Endothelial cell of umbilical vein (primary cell): Measurements from ENCODE around the gene NOP9. TPM values are rescaled to one million over a fixed set of nuclear protein-coding genes. Genes with fewer than 3 reads are reported as not detected.

Experiments
- BruUV-seq: library from RNA; stranded (reverse); fragments of 400-500 nt; replicated peaks from 2 replicates; lab custom pipeline; 2021; lab: Mats Ljungman, UMichigan
- CTCF ChIA-PET: fragments of 300-600, 350-600 bp; sonication (Branson Sonifier 250); formaldehyde crosslinking; loops from one replicate; lab custom pipeline; 2021; ENCODE audit warnings: antibody characterized with exemption, inconsistent platforms; lab: Charles Lee
- POLR2A ChIA-PET: fragments of 300-600, 350-600 bp; sonication (Branson Sonifier 250); formaldehyde crosslinking; loops from one replicate; lab custom pipeline; 2021; ENCODE audit warnings: antibody characterized with exemption, inconsistent platforms; lab: Charles Lee
- DNase-seq: peaks from one replicate; pipeline ENCODE4 v3.0.0-alpha.2; 2011; ENCODE audit warnings: low read depth, low spot score
- FAIRE-seq: peaks from 2 replicates; lab custom pipeline; 2011; peaks lifted over from hg19 to GRCh38; lab: Jason Lieb, UNC
- H2AFZ ChIP-seq: 2 replicates; pipeline ENCODE4 v1.6.0; 2012; ENCODE audit warnings: low read depth, low read length, control low read depth, inconsistent platforms
- H3K27ac ChIP-seq: 2 replicates; pipeline ENCODE4 v1.5.1; 2011; ENCODE audit warnings: low read depth, mild to moderate bottlenecking, control low read depth, low read length, moderate library complexity; ENCODE audit not compliant: insufficient read depth
- H3K27me3 ChIP-seq, 2 experiments: 2 replicates each; pipeline versions ENCODE4 v1.6.0 to v1.6.1; 2011; ENCODE audit warnings: low read length in 2 of 2, mixed read lengths in 1 of 2; ENCODE audit not compliant: control insufficient read depth in 2 of 2, insufficient read depth in 2 of 2
- H3K36me3 ChIP-seq, 2 experiments: 2 replicates in 1 of 2; 3 replicates in 1 of 2; pipeline ENCODE4 v1.5.1; 2011; ENCODE audit warnings: low read length in 2 of 2, mild to moderate bottlenecking in 1 of 2, moderate library complexity in 1 of 2; ENCODE audit not compliant: control insufficient read depth in 2 of 2, insufficient read depth in 2 of 2; ENCODE audit errors: extremely low read depth in 1 of 2
- H3K4me1 ChIP-seq: 3 replicates; pipeline ENCODE4 v1.5.1; 2011; ENCODE audit warnings: mild to moderate bottlenecking, low read length; ENCODE audit not compliant: control insufficient read depth, insufficient read depth; ENCODE audit errors: extremely low read depth
- H3K4me2 ChIP-seq: 2 replicates; pipeline ENCODE4 v1.6.1; 2011; ENCODE audit warnings: low read length, control low read depth, mixed read lengths; ENCODE audit not compliant: insufficient read depth
- H3K4me3 ChIP-seq, 3 experiments: fragments of 200-600 bp in 1 of 3; sonication (generic), shearing (Covaris generic) in 1 of 3; replicated peaks in 1 of 3; 2 replicates each; pipeline ENCODE4 v1.5.1; 2011 to 2016; ENCODE audit warnings: control low read depth in 3 of 3, low read length in 3 of 3, mild to moderate bottlenecking in 2 of 3, inconsistent platforms in 1 of 3, low read depth in 1 of 3, moderate library complexity in 1 of 3; ENCODE audit not compliant: insufficient read depth in 1 of 3
- H3K79me2 ChIP-seq: 2 replicates; pipeline ENCODE4 v1.6.0; 2012; ENCODE audit warnings: low read length, inconsistent platforms; ENCODE audit not compliant: control insufficient read depth, insufficient read depth
- H3K9ac ChIP-seq: replicated peaks from 2 replicates; pipeline ENCODE3; 2011; ENCODE audit warnings: low read length, control low read depth; ENCODE audit not compliant: insufficient read depth; ENCODE audit errors: extremely low read depth
- H3K9me1 ChIP-seq: replicated peaks from 3 replicates; pipeline ENCODE4 v1.6.0; 2011; ENCODE audit warnings: mild to moderate bottlenecking, low read length; ENCODE audit not compliant: control insufficient read depth, insufficient read depth; ENCODE audit errors: extremely low read depth
- H3K9me3 ChIP-seq: replicated peaks from 2 replicates; pipeline ENCODE4 v1.5.1; 2012; ENCODE audit warnings: low read length, inconsistent platforms; ENCODE audit not compliant: control insufficient read depth, insufficient read depth
- H4K20me1 ChIP-seq: replicated peaks from 2 replicates; pipeline ENCODE3; 2011; ENCODE audit warnings: mild to moderate bottlenecking, low read length; ENCODE audit not compliant: control insufficient read depth, insufficient read depth; ENCODE audit errors: extremely low read depth
- EZH2 ChIP-seq: IDR thresholded peaks from 2 replicates; pipeline ENCODE4 v1.6.1; 2012; ENCODE audit warnings: borderline replicate concordance, low read depth, mild to moderate bottlenecking, moderate library complexity, low read length, inconsistent platforms; ENCODE audit not compliant: severe bottlenecking
- FOS ChIP-seq: IDR thresholded peaks from 2 replicates; pipeline ENCODE4 v1.6.1; 2011; ENCODE audit warnings: mild to moderate bottlenecking, low read length, moderate library complexity, borderline replicate concordance; ENCODE audit not compliant: insufficient read depth
- GATA2 ChIP-seq: IDR thresholded peaks from 2 replicates; pipeline ENCODE4 v1.7.0; 2011; ENCODE audit warnings: low read depth, mild to moderate bottlenecking, moderate library complexity, mixed read lengths, low read length; ENCODE audit not compliant: insufficient read length, insufficient read depth
- JUN ChIP-seq: IDR thresholded peaks from 2 replicates; pipeline ENCODE4 v1.6.1; 2011; ENCODE audit warnings: borderline replicate concordance, low read depth; ENCODE audit not compliant: insufficient read length, insufficient read depth
- MYC ChIP-seq: IDR thresholded peaks from one replicate; pipeline ENCODE4 v1.6.1; 2011; ENCODE audit warnings: mild to moderate bottlenecking, low read depth, low read length
- POLR2A ChIP-seq: IDR thresholded peaks from 2 replicates; pipeline ENCODE4 v1.6.1; 2012; ENCODE audit warnings: low read depth, mild to moderate bottlenecking, control low read depth, low read length
- POLR2AphosphoS5 ChIP-seq: IDR thresholded peaks from 2 replicates; pipeline ENCODE4 v1.6.1; 2012; ENCODE audit warnings: low read depth, mild to moderate bottlenecking, control low read depth, low read length, moderate library complexity; ENCODE audit not compliant: insufficient read depth
- dilution Hi-C: fragments of 300-500 bp; cut with MboI; formaldehyde crosslinking; loops from one replicate; pipeline ENCODE4 v1.15.0; 2019; ENCODE audit warnings: low sequenced_read_pairs; ENCODE audit not compliant: extremely low pct_ligation_motif_present
- intact Hi-C: fragments of 100-400 bp; cut with micrococcal nuclease; formaldehyde crosslinking; loops from one replicate; pipeline ENCODE4 v1.10.0; 2022
- polyA plus RNA-seq, 4 experiments: library from polyadenylated mRNA; depleted of rRNA in 3 of 4; stranded (reverse) in 3 of 4; unstranded in 1 of 4; fragments of >200 nt; gene quantifications; 2 replicates each; pipeline versions ENCODE4 v1.2.1 to v1.2.3, GENCODE V29; 2011 to 2012; ENCODE audit warnings: missing spikeins in 1 of 4
- total RNA-seq: library from RNA; stranded (reverse); gene quantifications from 2 replicates; pipeline ENCODE4 v1.2.3, GENCODE V29; 2021
- TF ChIP-seq, protein P1 (sequence below), 2 donors: IDR thresholded peaks; 1 replicate in 1 of 2; 2 replicates in 1 of 2; pipeline ENCODE4 v1.5.1; 2011; ENCODE audit warnings: low read length in 2 of 2, mild to moderate bottlenecking in 2 of 2, moderate library complexity in 2 of 2, control low read depth in 1 of 2, inconsistent platforms in 1 of 2, low read depth in 1 of 2; ENCODE audit not compliant: insufficient read depth in 1 of 2; ENCODE audit errors: extremely low read depth in 1 of 2
- TF ChIP-seq, protein P2 (sequence below): IDR thresholded peaks from 2 replicates; pipeline ENCODE4 v1.6.1; 2011; ENCODE audit not compliant: insufficient read depth, insufficient read length

Gene NOP9
- total and polyA plus RNA-seq, 2 donors (not counting 3 experiments of a cell fraction or from before 2014, with no cell fraction given): 16.2 to 31.0 TPM

DNA sequence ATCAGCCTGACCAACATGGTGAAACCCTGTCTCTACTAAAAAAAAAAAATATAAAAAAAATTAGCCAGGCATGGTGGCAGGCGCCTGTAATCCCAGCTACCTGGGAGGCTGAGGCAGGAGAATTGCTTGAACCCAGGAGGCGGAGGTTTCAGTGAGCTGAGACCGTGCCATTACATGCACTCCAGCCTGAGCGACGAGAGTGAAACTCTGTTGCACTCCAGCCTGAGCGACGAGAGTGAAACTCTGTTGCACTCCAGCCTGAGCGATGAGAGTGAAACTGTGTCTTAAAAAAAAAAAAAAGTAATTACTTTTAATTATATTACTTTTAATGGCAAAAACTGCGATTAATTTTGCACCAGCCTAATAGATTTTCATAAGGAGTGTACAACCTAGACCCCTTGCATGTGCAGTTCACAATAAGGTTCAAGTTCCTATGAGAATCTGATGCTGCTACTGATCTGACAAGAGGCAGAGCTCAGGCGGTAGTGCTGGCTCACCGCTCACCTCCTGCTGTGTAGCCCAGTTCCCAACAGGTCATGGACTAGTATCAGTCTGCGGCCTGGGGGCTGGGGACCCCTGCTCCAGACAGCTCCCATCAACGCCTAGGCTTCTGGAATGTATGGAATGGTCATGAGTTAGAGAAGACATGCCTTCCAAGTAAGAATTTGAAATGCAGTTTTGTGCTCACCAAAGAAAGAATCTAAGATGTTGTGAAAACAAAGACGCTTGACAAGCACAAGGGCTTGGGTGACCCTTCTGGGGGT, 21.7 kb downstream of the NOP9 start:
- no peaks in the 10 kb centered on the region for H4K20me1 ChIP-seq
- H3K36me3 ChIP-seq: peaks cover 0 to 17% of the 10 kb centered on the region in 2 experiments
- H3K79me2 ChIP-seq: no peaks in the 10 kb centered on the region
- BruUV-seq: no TSS peak
- no peak for TF ChIP-seq FOS
- TF ChIP-seq EZH2: no peak
- no peak for TF ChIP-seq MYC
- no peak for FAIRE-seq
- ChIA-PET CTCF (interaction anchor here (1.0 to 20.1 kb wide), 5 partner anchors 11 to 113 kb away, joined by 3 to 811 read pairs (median 5); partner anchors contain the start of genes CBLN3 and KHNYN), POLR2A (no interaction called here)
- dilution Hi-C loops: no loop called here
- H3K4me1 ChIP-seq: peaks cover 13% of the 10 kb centered on the region
- no peak overlapping the region for H3K9ac ChIP-seq
- intact Hi-C loops: no loop called here
- no peak overlapping the region for H3K27ac ChIP-seq
- no peak overlapping the region for H3K4me2 ChIP-seq
- DNase-seq: no peak
- no peaks in the 10 kb centered on the region for H3K27me3 ChIP-seq
- H2AFZ ChIP-seq: no peak overlapping the region
- H3K9me1 ChIP-seq: no peaks in the 10 kb centered on the region
- H3K9me3 ChIP-seq: no peaks in the 10 kb centered on the region
- no peak overlapping the region for H3K4me3 ChIP-seq

DNA sequence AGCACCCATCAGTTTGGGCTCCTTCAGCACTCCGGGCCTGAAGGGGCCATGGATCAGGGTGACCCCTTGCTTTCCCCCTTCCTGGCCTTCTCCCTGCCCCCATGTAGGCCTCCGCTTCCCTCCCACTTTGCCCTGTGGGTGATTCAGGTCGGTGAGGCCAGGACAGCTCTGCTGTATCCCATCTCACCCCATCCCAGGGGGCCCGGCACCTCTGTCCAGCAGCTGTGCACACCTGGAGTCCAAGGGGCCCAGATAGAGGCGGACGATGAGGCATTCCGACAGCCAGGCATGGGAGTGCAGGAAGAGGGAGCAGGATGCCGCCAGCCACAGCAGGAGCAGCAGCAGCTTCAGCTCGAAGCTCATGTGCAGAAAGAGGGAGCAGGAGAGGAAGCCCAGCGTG, 23.0 kb downstream of the NOP9 start:
- FAIRE-seq (no peak), DNase-seq (no peak)
- Histone ChIP-seq H2AFZ (no peak overlapping the region), H3K9ac (no peak overlapping the region), H3K4me2 (no peak overlapping the region), H3K4me3 (no peak overlapping the region), H3K36me3 (peaks cover 0 to 17% of the 10 kb centered on the region in 2 experiments), H3K9me1 (no peaks in the 10 kb centered on the region), H3K9me3 (no peaks in the 10 kb centered on the region), H4K20me1 (no peaks in the 10 kb centered on the region), H3K79me2 (no peaks in the 10 kb centered on the region), H3K27ac (no peak overlapping the region), H3K27me3 (no peaks in the 10 kb centered on the region), H3K4me1 (peaks cover 5% of the 10 kb centered on the region)
- TF ChIP-seq FOS (no peak), MYC (no peak), EZH2 (no peak), POLR2AphosphoS5 (no peak), GATA2 (no peak), JUN (no peak), POLR2A (no peak)
- TF ChIP-seq, protein P1, sequence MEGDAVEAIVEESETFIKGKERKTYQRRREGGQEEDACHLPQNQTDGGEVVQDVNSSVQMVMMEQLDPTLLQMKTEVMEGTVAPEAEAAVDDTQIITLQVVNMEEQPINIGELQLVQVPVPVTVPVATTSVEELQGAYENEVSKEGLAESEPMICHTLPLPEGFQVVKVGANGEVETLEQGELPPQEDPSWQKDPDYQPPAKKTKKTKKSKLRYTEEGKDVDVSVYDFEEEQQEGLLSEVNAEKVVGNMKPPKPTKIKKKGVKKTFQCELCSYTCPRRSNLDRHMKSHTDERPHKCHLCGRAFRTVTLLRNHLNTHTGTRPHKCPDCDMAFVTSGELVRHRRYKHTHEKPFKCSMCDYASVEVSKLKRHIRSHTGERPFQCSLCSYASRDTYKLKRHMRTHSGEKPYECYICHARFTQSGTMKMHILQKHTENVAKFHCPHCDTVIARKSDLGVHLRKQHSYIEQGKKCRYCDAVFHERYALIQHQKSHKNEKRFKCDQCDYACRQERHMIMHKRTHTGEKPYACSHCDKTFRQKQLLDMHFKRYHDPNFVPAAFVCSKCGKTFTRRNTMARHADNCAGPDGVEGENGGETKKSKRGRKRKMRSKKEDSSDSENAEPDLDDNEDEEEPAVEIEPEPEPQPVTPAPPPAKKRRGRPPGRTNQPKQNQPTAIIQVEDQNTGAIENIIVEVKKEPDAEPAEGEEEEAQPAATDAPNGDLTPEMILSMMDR (IDR thresholded peaks at IDR 0.05; ENCODE audit: extremely low read depth in 1 of 2, insufficient read depth in 1 of 2, low read depth in 1 of 2, low read length in 2 of 2): no peak
- TF ChIP-seq, protein P2, sequence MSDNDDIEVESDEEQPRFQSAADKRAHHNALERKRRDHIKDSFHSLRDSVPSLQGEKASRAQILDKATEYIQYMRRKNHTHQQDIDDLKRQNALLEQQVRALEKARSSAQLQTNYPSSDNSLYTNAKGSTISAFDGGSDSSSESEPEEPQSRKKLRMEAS: no peak
- intact Hi-C loops (no loop called here), dilution Hi-C loops (no loop called here)
- BruUV-seq: no TSS peak
- ChIA-PET POLR2A (no interaction called here), CTCF (interaction anchor here (0.7 to 20.1 kb wide), 5 partner anchors 9 to 111 kb away, joined by 3 to 811 read pairs (median 5); partner anchors contain the start of genes CBLN3, CIDEB and KHNYN)
